T-cell (primary cell): ENCODE data around the gene C7orf57. TPM values are rescaled to one million over a fixed set of nuclear protein-coding genes. Genes with fewer than 3 reads are reported as not detected.

Source experiments
- ATAC-seq, 4 experiments: fragments of 200-7000 bp in 3 of 4; fragments of 150-1000 bp in 1 of 4; cut with Tn5 transposase; replicated peaks in 1 of 4; 1 replicate in 3 of 4; 2 replicates in 1 of 4; pipeline ENCODE4 v1.10.0; 2021; ENCODE audit warnings: moderate library complexity in 3 of 4, mild to moderate bottlenecking in 2 of 4, moderate number of reproducible peaks in 1 of 4
- CTCF ChIA-PET, 2 donors: fragments of 300-600 bp; sonication (Branson Sonifier 250); formaldehyde crosslinking; loops; one replicate each; lab custom pipeline; 2022; ENCODE audit warnings: antibody characterized with exemption in 2 of 2; lab: Charles Lee
- POLR2A ChIA-PET, 2 donors: fragments of 300-600 bp; sonication (Branson Sonifier 250); formaldehyde crosslinking; loops; one replicate each; lab custom pipeline; 2022; ENCODE audit warnings: antibody characterized with exemption in 2 of 2; lab: Charles Lee
- DNase-seq, 35 experiments: peaks; one replicate each; pipeline versions ENCODE4 v3.0.0 to v3.0.0-alpha.2; 2013 to 2023
- H3K27ac ChIP-seq: one replicate; pipeline ENCODE4 v1.5.1; 2013; ENCODE audit warnings: low read length
- H3K27me3 ChIP-seq, 2 experiments: replicated peaks in 1 of 2; 1 replicate in 1 of 2; 2 replicates in 1 of 2; pipeline versions ENCODE4 v1.6.1 to v1.7.0; 2013; ENCODE audit warnings: low read length in 1 of 2, mixed read lengths in 1 of 2; ENCODE audit not compliant: control insufficient read depth in 2 of 2, insufficient read depth in 2 of 2; ENCODE audit errors: extremely low read depth in 1 of 2
- H3K36me3 ChIP-seq, 2 donors: 1 replicate in 1 of 2; 2 replicates in 1 of 2; pipeline versions ENCODE4 v1.6.1 to v1.7.0; 2013; ENCODE audit warnings: low read length in 1 of 2; ENCODE audit not compliant: control insufficient read depth in 2 of 2, insufficient read depth in 1 of 2; ENCODE audit errors: extremely low read depth in 1 of 2
- H3K4me1 ChIP-seq, 2 experiments: 1 replicate in 1 of 2; 2 replicates in 1 of 2; pipeline versions ENCODE4 v1.6.1 to v1.7.0; 2013; ENCODE audit warnings: low read length in 2 of 2, mixed read lengths in 1 of 2; ENCODE audit not compliant: insufficient read depth in 2 of 2, control insufficient read depth in 1 of 2; ENCODE audit errors: extremely low read depth in 1 of 2
- H3K4me3 ChIP-seq, 2 donors: 1 replicate in 1 of 2; 2 replicates in 1 of 2; pipeline versions ENCODE4 v1.5.1 to v1.7.0; 2013; ENCODE audit warnings: mild to moderate bottlenecking in 2 of 2, low read length in 1 of 2, moderate library complexity in 1 of 2; ENCODE audit not compliant: control insufficient read depth in 1 of 2; ENCODE audit errors: extremely low read depth in 1 of 2
- H3K9me3 ChIP-seq: 2 replicates; pipeline ENCODE4 v1.7.0; 2013
- H3K27ac Mint-ChIP-seq, 2 donors: one replicate each; pipeline ENCODE4 v1.8.0; 2020 to 2021; ENCODE audit warnings: mild to moderate bottlenecking in 2 of 2, mixed read lengths in 2 of 2
- H3K27me3 Mint-ChIP-seq, 2 donors: one replicate each; pipeline ENCODE4 v1.8.0; 2021 to 2022; ENCODE audit warnings: mixed read lengths in 2 of 2
- H3K36me3 Mint-ChIP-seq: one replicate; pipeline ENCODE4 v1.8.0; 2021; ENCODE audit warnings: mixed read lengths
- H3K4me1 Mint-ChIP-seq, 3 donors: one replicate each; pipeline ENCODE4 v1.8.0; 2020 to 2022; ENCODE audit warnings: mixed read lengths in 3 of 3, mild to moderate bottlenecking in 1 of 3
- H3K4me3 Mint-ChIP-seq, 3 donors: one replicate each; pipeline ENCODE4 v1.8.0; 2020 to 2022; ENCODE audit warnings: mild to moderate bottlenecking in 3 of 3, mixed read lengths in 3 of 3, moderate library complexity in 3 of 3
- H3K9me3 Mint-ChIP-seq, 3 donors: one replicate each; pipeline ENCODE4 v1.8.0; 2020 to 2022; ENCODE audit warnings: mixed read lengths in 3 of 3
- WGBS: methylation state at CpG from one replicate; pipeline ENCODE4 v1.1.5; 2013; ENCODE audit warnings: missing lambda C conversion rate; ENCODE audit not compliant: insufficient coverage; 5-methylcytosine and 5-hydroxymethylcytosine counted together
- total RNA-seq, 35 experiments: library from RNA in 6 of 35; stranded (reverse) in 6 of 35; fragments of 120-200 nt in 1 of 35; gene quantifications; one replicate each; pipeline versions ENCODE4 v1.2.1 to v1.2.4 and lab custom pipeline; 2013 to 2026

Gene C7orf57
- total RNA-seq, 5 donors from 2014 or later (not counting 1 experiment from before 2014, with no cell fraction given): 0.18 to 2.0 (median 0.44) TPM

GRCh38 chr7:48046458-48046857 lies 11.1 kb downstream of the C7orf57 start:
- Histone ChIP-seq H3K36me3 (no peaks in the 10 kb centered on the region), H3K27me3 (no peaks in the 10 kb centered on the region), H3K4me1 (peaks cover 2 to 20% of the 10 kb centered on the region in 2 experiments), H3K27ac (no peak overlapping the region), H3K4me3 (no peak overlapping the region), H3K9me3 (no peaks in the 10 kb centered on the region)
- Mint-ChIP-seq H3K4me3 (peak overlapping the region in 1 of 3 donors; percentile 38), H3K27me3 (no peaks in the 10 kb centered on the region), H3K9me3 (no peaks in the 10 kb centered on the region), H3K27ac (peak overlapping the region in 1 of 2 donors; percentile 11), H3K36me3 (no peaks in the 10 kb centered on the region), H3K4me1 (peaks cover 26 to 40% (median 28%) of the 10 kb centered on the region in 3 donors)
- WGBS: 61% methylated on average over 9 of the region's 14 CpGs
- ATAC-seq (peak; percentile 73 to 92 (median 75)), DNase-seq (peak in 32 of 35 experiments; percentile 9 to 64 (median 36))
- ChIA-PET CTCF (interaction anchor here in 1 of 2 donors (0.8 kb wide), 1 partner anchor 42 kb away, joined by 3 read pairs; no protein-coding TSS in a partner anchor), POLR2A (no interaction called here)

- ChIA-PET POLR2A (no interaction called here), CTCF (no interaction called here)
- H3K27ac Mint-ChIP-seq: no peak overlapping the region
- no peaks in the 10 kb centered on the region for H3K36me3 Mint-ChIP-seq
- no peak for DNase-seq
- Histone ChIP-seq H3K4me1 (peaks cover 2 to 20% of the 10 kb centered on the region in 2 experiments), H3K9me3 (no peaks in the 10 kb centered on the region), H3K36me3 (no peaks in the 10 kb centered on the region), H3K27me3 (no peaks in the 10 kb centered on the region), H3K27ac (no peak overlapping the region), H3K4me3 (no peak overlapping the region)
- H3K9me3 Mint-ChIP-seq: no peaks in the 10 kb centered on the region
- peaks cover 23 to 36% (median 26%) of the 10 kb centered on the region in 3 donors for H3K4me1 Mint-ChIP-seq
- H3K27me3 Mint-ChIP-seq: no peaks in the 10 kb centered on the region
- no peak for ATAC-seq
- WGBS: 88% methylated on average over 3 of the region's 8 CpGs
- H3K4me3 Mint-ChIP-seq: no peak overlapping the region
These were observed 12.8 kb downstream of the C7orf57 start for GRCh38 chr7:48048113-48048512.

- Histone ChIP-seq H3K4me1 (peaks cover 2 to 19% of the 10 kb centered on the region in 2 experiments), H3K27ac (no peak overlapping the region), H3K27me3 (no peaks in the 10 kb centered on the region), H3K36me3 (no peaks in the 10 kb centered on the region), H3K9me3 (no peaks in the 10 kb centered on the region), H3K4me3 (no peak overlapping the region)
- H3K27me3 Mint-ChIP-seq: no peaks in the 10 kb centered on the region
- H3K27ac Mint-ChIP-seq: peak overlapping the region in 1 of 2 donors; percentile 33
- H3K36me3 Mint-ChIP-seq: no peaks in the 10 kb centered on the region
- H3K4me1 Mint-ChIP-seq: peaks cover 22 to 30% (median 24%) of the 10 kb centered on the region in 3 donors
- no peak overlapping the region for H3K4me3 Mint-ChIP-seq
- ATAC-seq (peak in 1 of 4 experiments; percentile 36), DNase-seq (peak in 1 of 35 experiments; percentile 5)
- CTCF ChIA-PET: no interaction called here
- 86% methylated on average over 7 of the region's 8 CpGs for WGBS
- POLR2A ChIA-PET: no interaction called here
- H3K9me3 Mint-ChIP-seq: no peaks in the 10 kb centered on the region
These were observed 14.5 kb downstream of the C7orf57 start for GRCh38 chr7:48049850-48050249.

- Mint-ChIP-seq H3K27ac (no peak overlapping the region), H3K36me3 (no peaks in the 10 kb centered on the region), H3K4me3 (no peak overlapping the region), H3K27me3 (peaks cover 0 to 2% of the 10 kb centered on the region in 2 donors), H3K9me3 (peaks cover 0 to 8% (median 4%) of the 10 kb centered on the region in 3 donors), H3K4me1 (peaks cover 0 to 14% (median 2%) of the 10 kb centered on the region in 3 donors)
- Histone ChIP-seq H3K27me3 (no peaks in the 10 kb centered on the region), H3K27ac (no peak overlapping the region), H3K4me1 (peaks cover 0 to 4% of the 10 kb centered on the region in 2 experiments), H3K36me3 (no peaks in the 10 kb centered on the region), H3K4me3 (no peak overlapping the region), H3K9me3 (no peaks in the 10 kb centered on the region)
- 82% methylated on average over 3 of the region's 8 CpGs for WGBS
- peak in 1 of 35 experiments; percentile 9 for DNase-seq
- POLR2A ChIA-PET: no interaction called here
- CTCF ChIA-PET: no interaction called here
- no peak for ATAC-seq
These were observed 17.4 kb downstream of the C7orf57 start for GRCh38 chr7:48052748-48053147.

GRCh38 chr7:48053736-48054135 lies 18.4 kb downstream of the C7orf57 start:
- Mint-ChIP-seq H3K36me3 (peaks cover 4% of the 10 kb centered on the region), H3K27me3 (peaks cover 0 to 2% of the 10 kb centered on the region in 2 donors), H3K27ac (peak overlapping the region in 1 of 2 donors; percentile 20), H3K9me3 (peaks cover 0 to 17% (median 4%) of the 10 kb centered on the region in 3 donors), H3K4me3 (no peak overlapping the region), H3K4me1 (peaks cover 0 to 14% (median 2%) of the 10 kb centered on the region in 3 donors)
- no peak for ATAC-seq
- Histone ChIP-seq H3K27me3 (no peaks in the 10 kb centered on the region), H3K4me1 (peaks cover 0 to 4% of the 10 kb centered on the region in 2 experiments), H3K4me3 (no peak overlapping the region), H3K9me3 (no peaks in the 10 kb centered on the region), H3K27ac (no peak overlapping the region), H3K36me3 (no peaks in the 10 kb centered on the region)
- ChIA-PET POLR2A (no interaction called here), CTCF (no interaction called here)
- DNase-seq: no peak
- no CpG with 5 or more reads among the region's 2 CpGs for WGBS

- Mint-ChIP-seq H3K27me3 (peaks cover 0 to 2% of the 10 kb centered on the region in 2 donors), H3K4me1 (peaks cover 0 to 7% (median 0%) of the 10 kb centered on the region in 3 donors), H3K36me3 (peaks cover 14% of the 10 kb centered on the region), H3K9me3 (peaks cover 5 to 26% (median 7%) of the 10 kb centered on the region in 3 donors), H3K27ac (no peak overlapping the region), H3K4me3 (no peak overlapping the region)
- Histone ChIP-seq H3K9me3 (no peaks in the 10 kb centered on the region), H3K27me3 (no peaks in the 10 kb centered on the region), H3K4me3 (no peak overlapping the region), H3K36me3 (no peaks in the 10 kb centered on the region), H3K27ac (no peak overlapping the region), H3K4me1 (no peaks in the 10 kb centered on the region)
- CTCF ChIA-PET: interaction anchor here in 1 of 2 donors (0.9 kb wide), 1 partner anchor 46 kb away, joined by 3 read pairs; no protein-coding TSS in a partner anchor
- DNase-seq (no peak), ATAC-seq (no peak)
- no CpG with 5 or more reads among the region's 2 CpGs for WGBS
- POLR2A ChIA-PET: no interaction called here
These were observed 23.6 kb downstream of the C7orf57 start for GRCh38 chr7:48058990-48059389.
